SK-N-SH treated with all-trans-retinoic acid at 6 μM for 48 hours (cell line): ENCODE data around the gene PPP1R13B.

Experiments
- ATAC-seq: fragments of 200-7000 bp; cut with Tn5 transposase; 3 replicates; pipeline ENCODE4 v1.9.1; 2020; ENCODE audit warnings: mild to moderate bottlenecking, moderate library complexity
- ARNTL ChIP-seq: fragments of 450-650 bp; formaldehyde crosslinking; IDR thresholded peaks from 2 replicates; pipeline ENCODE4 v1.5.0; 2020; ENCODE audit warnings: low read depth, mild to moderate bottlenecking, moderate library complexity, borderline replicate concordance
- BACH2 ChIP-seq: fragments of 250-450 bp; sonication (Bioruptor Pico); IDR thresholded peaks from 2 replicates; pipeline ENCODE4 v1.9.0; 2021; ENCODE audit warnings: mild to moderate bottlenecking, borderline replicate concordance
- CREB5 ChIP-seq: fragments of 250-450 bp; sonication (Bioruptor Pico); IDR thresholded peaks from 2 replicates; pipeline ENCODE4 v1.5.1; 2020; ENCODE audit warnings: low read depth, mild to moderate bottlenecking, moderate library complexity
- CSDC2 ChIP-seq: fragments of 250-450 bp; sonication (Bioruptor Pico); IDR thresholded peaks from 2 replicates; pipeline ENCODE4 v1.5.0; 2020; ENCODE audit warnings: mild to moderate bottlenecking, moderate library complexity
- CSRNP3 ChIP-seq: fragments of 250-450 bp; sonication (Bioruptor Pico); IDR thresholded peaks from 2 replicates; pipeline ENCODE4 v1.5.1; 2021; ENCODE audit warnings: mild to moderate bottlenecking, moderate library complexity
- ESRRG ChIP-seq: fragments of 250-450 bp; sonication (Bioruptor Pico); IDR thresholded peaks from 2 replicates; pipeline ENCODE4 v1.6.1; 2021; ENCODE audit warnings: mild to moderate bottlenecking
- GLIS3 ChIP-seq: fragments of 250-450 bp; sonication (Bioruptor Pico); IDR thresholded peaks from 2 replicates; pipeline ENCODE4 v1.5.0; 2020; ENCODE audit warnings: mild to moderate bottlenecking, moderate library complexity
- ISL1 ChIP-seq: fragments of 250-450 bp; sonication (Bioruptor Pico); IDR thresholded peaks from 2 replicates; pipeline ENCODE4 v2.1.2; 2022; ENCODE audit warnings: mild to moderate bottlenecking, moderate library complexity
- OSR1 ChIP-seq: fragments of 250-450 bp; sonication (Bioruptor Pico); IDR thresholded peaks from 2 replicates; pipeline ENCODE4 v1.8.0; 2022; ENCODE audit warnings: moderate library complexity, mild to moderate bottlenecking, inconsistent platforms
- PATZ1 ChIP-seq: fragments of 250-450 bp; sonication (Bioruptor Pico); IDR thresholded peaks from 2 replicates; pipeline ENCODE4 v1.8.0; 2020; ENCODE audit warnings: mild to moderate bottlenecking, moderate library complexity, borderline replicate concordance
- POU6F1 ChIP-seq: fragments of 250-450 bp; sonication (Bioruptor Pico); IDR thresholded peaks from 2 replicates; pipeline ENCODE4 v1.8.0; 2021; ENCODE audit warnings: low read depth, mild to moderate bottlenecking, moderate library complexity, borderline replicate concordance
- PPARA ChIP-seq: fragments of 250-450 bp; sonication (Bioruptor Pico); IDR thresholded peaks from 2 replicates; pipeline ENCODE4 v1.5.0; 2020; ENCODE audit warnings: mild to moderate bottlenecking, borderline replicate concordance
- RARB ChIP-seq: fragments of 250-450 bp; sonication (Bioruptor Pico); IDR thresholded peaks from 2 replicates; pipeline ENCODE4 v1.8.0; 2021; ENCODE audit warnings: mild to moderate bottlenecking, moderate library complexity
- SNAI2 ChIP-seq: fragments of 250-450 bp; sonication (Bioruptor Pico); IDR thresholded peaks from 2 replicates; pipeline ENCODE4 v1.5.0; 2020; ENCODE audit warnings: mild to moderate bottlenecking, moderate library complexity
- TCF4 ChIP-seq: fragments of 250-450 bp; sonication (Bioruptor Pico); IDR thresholded peaks from 2 replicates; pipeline ENCODE4 v1.8.0; 2021; ENCODE audit warnings: mild to moderate bottlenecking, moderate library complexity, borderline replicate concordance
- TOX ChIP-seq: fragments of 250-450 bp; sonication (Bioruptor Pico); IDR thresholded peaks from 2 replicates; pipeline ENCODE4 v1.8.0; 2021; ENCODE audit warnings: mild to moderate bottlenecking, moderate library complexity, borderline replicate concordance
- TSHZ2 ChIP-seq: fragments of 250-450 bp; sonication (Bioruptor Pico); IDR thresholded peaks from 2 replicates; pipeline ENCODE4 v1.5.0; 2020; ENCODE audit warnings: mild to moderate bottlenecking, moderate library complexity
- ZFP3 ChIP-seq: fragments of 250-450 bp; sonication (Bioruptor Pico); IDR thresholded peaks from 2 replicates; pipeline ENCODE4 v1.5.0; 2020; ENCODE audit warnings: mild to moderate bottlenecking, moderate library complexity
- ZFP30 ChIP-seq: fragments of 450-650 bp; formaldehyde crosslinking; IDR thresholded peaks from 2 replicates; pipeline ENCODE4 v1.5.0; 2022; ENCODE audit warnings: mild to moderate bottlenecking, moderate library complexity
- ZNF565 ChIP-seq: fragments of 450-650 bp; formaldehyde crosslinking; conservative IDR thresholded peaks from 2 replicates; pipeline ENCODE4 v1.5.0; 2020; ENCODE audit warnings: low read depth, mild to moderate bottlenecking, moderate library complexity
- ZNF8 ChIP-seq: fragments of 450-650 bp; formaldehyde crosslinking; IDR thresholded peaks from 2 replicates; pipeline ENCODE4 v1.5.0; 2020; ENCODE audit warnings: mild to moderate bottlenecking, moderate library complexity

Gene PPP1R13B

GRCh38 chr14:103695296-103696069, 151.9 kb downstream of the PPP1R13B start (continued):
- TF ChIP-seq PATZ1 (CRISPR knock-in tag), result no peak
- TF ChIP-seq CSDC2, result no peak
- TF ChIP-seq ZFP3 (CRISPR knock-in tag), result no peak
- TF ChIP-seq ARNTL, result no peak
- no peak for TF ChIP-seq OSR1 (CRISPR knock-in tag)
- TF ChIP-seq ZNF8 (CRISPR knock-in tag), result no peak
- TF ChIP-seq BACH2 (CRISPR knock-in tag), result no peak
- TF ChIP-seq ZFP30, result no peak
- TF ChIP-seq PPARA, result no peak
- no peak for TF ChIP-seq ZNF565 (CRISPR knock-in tag)
- TF ChIP-seq ESRRG (CRISPR knock-in tag), result no peak

GRCh38 chr14:103694572-103695026, 152.8 kb downstream of the PPP1R13B start:
- TF ChIP-seq PPARA (no peak), ZNF565 (CRISPR knock-in tag) (no peak), TCF4 (no peak), ISL1 (CRISPR knock-in tag) (no peak), RARB (no peak), CREB5 (no peak), ZNF8 (CRISPR knock-in tag) (no peak), TOX (CRISPR knock-in tag) (no peak), PATZ1 (CRISPR knock-in tag) (no peak)
- TF ChIP-seq, all 23 proteins: peak for 0
- no peak for ATAC-seq

GRCh38 chr14:103693515-103693914, 153.9 kb downstream of the PPP1R13B start:
- no peak for ATAC-seq
- TF ChIP-seq CREB5 (no peak), TOX (CRISPR knock-in tag) (no peak), SNAI2 (CRISPR knock-in tag) (no peak), TSHZ2 (CRISPR knock-in tag) (no peak), ISL1 (CRISPR knock-in tag) (no peak), ZFP3 (CRISPR knock-in tag) (no peak)

- ATAC-seq, result no peak
- TF ChIP-seq CSRNP3 (CRISPR knock-in tag) (no peak), ISL1 (CRISPR knock-in tag) (no peak), SNAI2 (CRISPR knock-in tag) (no peak), OSR1 (CRISPR knock-in tag) (no peak), CSDC2 (no peak), GLIS3 (CRISPR knock-in tag) (no peak), ZNF565 (CRISPR knock-in tag) (no peak), POU6F1 (CRISPR knock-in tag) (no peak)
Measured at GRCh38 chr14:103692871-103693270, 154.5 kb downstream of the PPP1R13B start.
